CD4-positive, alpha-beta T cell treated with Interleukin-12 subunit alpha and Interleukin-12 subunit beta, for 1 hour (primary cell): ENCODE data around the gene SMAD3.

ENCODE experiments used
- DNase-seq: peaks from one replicate; pipeline ENCODE4 v3.0.0-alpha.2; 2020

The SMAD3 gene

DNA sequence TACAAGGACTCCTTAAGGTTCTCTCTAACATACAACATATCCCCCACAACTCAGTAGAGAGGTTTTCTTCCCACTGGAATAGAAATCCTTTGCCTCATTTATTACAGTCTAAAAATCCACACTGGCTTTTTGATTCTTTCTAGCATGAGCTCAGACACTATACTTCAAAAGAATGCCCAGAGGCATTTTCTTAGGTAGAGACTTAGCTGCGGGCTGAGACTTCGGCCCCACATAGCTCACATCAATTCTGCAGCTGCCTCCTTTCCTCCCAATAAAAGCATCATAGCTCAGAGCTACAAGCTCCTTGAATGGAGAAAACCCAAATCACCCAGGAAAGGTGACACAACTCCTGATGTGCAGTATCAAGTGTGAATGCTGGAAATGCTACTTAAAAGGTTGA lies 136.7 kb downstream of the SMAD3 start:
- DNase-seq: no peak

DNA sequence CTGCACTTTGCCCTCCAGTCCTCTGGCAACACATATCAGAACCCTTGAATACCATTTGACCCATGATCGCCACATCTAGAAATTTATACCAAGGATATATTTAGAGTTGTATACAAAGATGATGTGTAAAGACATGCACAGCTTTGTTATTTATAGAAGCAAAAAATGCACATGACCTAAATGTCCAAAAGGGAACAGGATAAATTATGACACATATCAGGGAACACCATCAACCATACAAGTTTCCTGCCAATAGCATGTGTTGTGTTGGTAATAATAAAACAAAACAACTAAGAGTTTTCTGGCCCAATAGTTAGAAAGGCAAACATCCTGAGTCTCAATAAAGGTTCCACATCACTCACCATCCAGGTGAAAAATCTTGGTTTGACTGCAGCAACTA lies 137.6 kb downstream of the SMAD3 start:
- DNase-seq: no peak

DNA sequence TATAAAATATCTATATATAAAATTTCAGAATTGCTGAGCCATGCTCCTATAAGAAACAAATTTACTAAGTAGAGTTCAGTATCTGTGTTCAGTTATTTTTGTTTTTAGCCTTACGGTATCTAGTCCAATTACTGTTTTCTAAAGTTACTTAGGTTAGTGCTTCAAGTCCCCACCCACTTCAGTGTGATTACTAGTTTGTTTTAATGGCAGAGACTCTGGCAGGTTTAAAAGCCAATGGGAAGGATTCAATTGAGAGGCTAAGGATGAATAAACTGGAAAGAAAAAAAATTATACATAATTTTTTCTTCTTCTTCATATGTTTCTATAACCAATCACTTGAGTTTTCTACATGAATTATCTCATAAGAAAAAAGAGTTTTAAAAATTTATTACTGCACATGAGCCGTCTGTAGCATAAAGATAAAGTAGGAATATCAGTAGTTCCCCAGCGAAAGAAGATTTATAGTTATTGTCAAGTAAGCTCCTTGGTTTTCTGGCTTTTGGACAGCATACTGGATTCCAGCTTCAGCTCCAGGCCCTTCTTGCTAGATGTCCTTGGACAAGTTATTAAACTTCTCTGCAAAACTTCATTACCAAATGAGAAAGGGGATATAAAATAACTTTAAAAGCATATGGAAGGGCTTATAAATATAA lies 142.3 kb downstream of the SMAD3 start:
- DNase-seq: no peak

DNA sequence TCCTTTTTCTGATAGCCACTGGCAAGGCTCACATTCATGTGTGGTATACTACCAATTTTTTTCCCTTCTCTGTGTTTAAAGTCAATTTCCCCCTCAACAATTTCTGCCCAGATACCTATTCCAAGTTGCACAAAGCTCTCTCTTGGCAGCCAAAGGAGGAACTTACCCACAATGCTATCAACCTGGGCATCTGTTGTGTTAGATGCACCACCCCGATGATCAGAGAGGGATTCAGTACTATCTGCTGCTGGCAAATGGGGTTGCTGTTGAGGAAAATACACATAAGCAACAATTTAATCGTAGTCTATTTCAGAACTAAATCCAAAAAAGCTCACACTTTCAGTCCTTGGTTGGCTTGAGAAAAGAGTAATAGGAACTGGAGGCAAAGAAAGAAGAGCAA lies 143.0 kb downstream of the SMAD3 start:
- no peak for DNase-seq

DNA sequence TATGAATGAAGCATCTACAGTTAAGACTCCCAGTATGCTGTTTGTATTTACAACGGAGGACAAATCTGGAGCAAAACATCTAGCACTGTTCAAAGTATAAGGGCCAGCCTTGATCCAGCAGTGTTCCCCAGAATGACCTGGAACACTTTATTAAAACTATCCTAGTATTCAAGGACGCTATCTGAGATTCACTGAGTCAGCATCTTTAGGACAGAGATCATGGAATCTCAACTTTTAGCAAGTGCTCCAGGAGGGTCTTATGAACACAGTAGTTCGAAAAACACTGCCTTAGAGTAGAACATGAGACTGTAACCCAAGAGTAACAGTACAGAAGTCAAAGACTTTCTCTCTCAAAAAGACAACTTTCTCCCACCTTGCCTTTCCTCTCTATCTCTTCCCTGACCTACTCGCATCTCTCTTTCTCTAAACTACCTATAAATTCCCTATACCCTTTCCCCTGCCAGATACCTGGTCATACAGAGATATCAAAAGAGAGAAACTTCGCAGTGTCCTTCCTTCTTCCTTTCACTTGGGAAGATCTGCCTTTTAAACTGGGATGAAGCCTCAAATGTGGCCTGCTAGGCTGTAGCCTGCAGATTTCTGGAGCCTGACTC lies 145.3 kb downstream of the SMAD3 start:
- DNase-seq: no peak

DNA sequence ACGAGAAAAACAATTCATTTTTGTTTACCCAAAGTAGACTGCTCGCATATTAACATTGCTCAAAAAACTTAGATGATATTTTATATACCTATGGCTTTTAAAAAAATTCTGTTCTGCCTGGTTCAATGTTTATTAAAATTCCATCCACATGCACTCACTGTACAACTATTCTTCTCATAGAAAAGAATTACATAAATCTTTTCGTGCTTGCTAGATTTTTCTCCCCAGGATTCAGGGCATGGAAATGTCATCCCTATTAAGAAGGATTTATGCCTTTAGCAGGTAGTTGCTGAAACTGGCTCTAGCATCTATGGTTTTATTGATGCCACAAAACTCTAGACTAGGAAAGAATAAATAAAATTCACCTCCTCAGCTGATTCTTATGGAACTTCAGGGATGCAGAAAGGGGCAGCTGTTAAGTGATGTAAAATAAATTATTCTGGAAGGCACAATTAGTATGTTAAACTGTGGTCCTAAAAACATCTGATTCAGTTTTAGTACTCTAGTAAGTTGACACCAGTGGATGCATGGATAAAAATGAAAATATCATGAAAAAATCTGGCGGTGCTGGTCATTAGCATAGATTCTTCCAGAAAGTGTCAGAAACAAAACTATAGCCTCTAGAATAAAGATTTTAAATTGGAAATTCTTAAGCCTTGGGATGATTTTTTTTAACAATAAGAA lies 147.4 kb downstream of the SMAD3 start:
- no peak for DNase-seq

DNA sequence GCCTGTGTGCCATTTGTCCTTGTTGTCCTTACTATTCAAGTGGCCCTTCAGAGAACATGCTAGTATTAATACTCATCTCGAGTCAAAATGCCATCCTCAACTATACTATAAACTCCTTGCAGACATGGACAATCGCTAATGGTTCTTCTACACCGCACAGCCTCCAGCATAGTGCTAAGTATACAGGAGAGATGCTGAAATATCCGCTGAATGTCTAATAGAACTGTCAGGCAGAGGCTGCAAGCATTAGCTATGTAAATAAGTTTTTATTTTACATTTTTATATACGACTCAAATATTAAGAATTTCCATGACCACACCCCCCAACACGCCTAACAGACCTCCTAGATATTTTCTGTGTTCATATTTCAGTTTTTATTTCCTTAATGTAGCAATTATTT lies 149.7 kb downstream of the SMAD3 start:
- DNase-seq: no peak

DNA sequence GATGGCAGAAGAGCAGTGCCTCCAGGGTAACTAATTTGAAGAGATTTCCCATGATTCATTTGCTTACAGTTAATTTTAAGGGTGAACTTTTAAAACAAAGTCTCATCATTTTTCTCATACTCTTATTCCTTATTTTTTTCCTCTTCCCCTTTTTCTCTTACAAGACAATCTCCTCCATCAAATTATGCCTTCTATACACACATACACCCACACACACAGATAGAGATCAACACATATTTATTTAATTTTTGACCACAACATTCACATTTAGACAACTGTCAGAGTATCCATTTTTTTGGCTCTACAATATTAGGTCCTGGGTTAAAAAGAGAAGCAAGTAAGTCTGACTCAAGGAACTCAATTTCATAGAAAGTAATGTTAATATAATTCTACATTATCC lies 151.5 kb downstream of the SMAD3 start:
- DNase-seq: no peak

DNA sequence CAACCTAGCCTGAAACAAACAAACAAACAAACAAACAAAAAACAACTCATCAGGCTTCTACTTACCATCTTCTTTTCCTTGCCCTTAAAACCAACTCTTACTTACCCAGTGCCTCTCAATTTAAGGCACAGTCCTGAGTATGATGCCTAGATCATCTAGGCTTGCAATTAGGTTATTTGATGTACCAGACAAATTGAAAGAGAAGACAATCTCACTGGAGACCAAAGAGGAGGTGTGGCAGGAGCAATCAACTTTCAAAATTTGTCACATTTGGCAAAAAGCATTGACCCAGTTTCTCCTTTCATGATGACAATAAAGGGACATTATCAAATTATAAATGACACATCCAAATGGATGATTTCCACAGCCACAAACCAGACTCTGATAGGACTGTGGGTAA lies 153.0 kb downstream of the SMAD3 start:
- no peak for DNase-seq

DNA sequence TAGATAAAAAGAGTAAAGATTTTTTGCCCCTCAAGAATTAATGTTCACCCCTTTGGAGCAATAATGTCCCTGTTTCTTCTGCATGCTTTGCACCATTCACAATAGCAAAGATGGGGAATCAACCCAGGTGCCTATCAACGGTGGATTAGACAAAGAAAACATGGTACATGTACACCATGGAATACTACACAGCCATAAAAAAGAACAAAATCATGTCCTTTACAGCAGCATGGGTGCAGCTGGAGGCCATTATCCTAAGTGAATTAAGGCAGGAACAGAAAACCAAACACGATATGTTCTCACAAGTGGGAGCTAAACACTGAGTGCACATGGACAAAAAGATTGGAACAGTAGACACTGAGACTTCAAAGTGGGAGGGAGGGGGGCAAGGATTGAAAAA lies 153.9 kb downstream of the SMAD3 start:
- no peak for DNase-seq

DNA sequence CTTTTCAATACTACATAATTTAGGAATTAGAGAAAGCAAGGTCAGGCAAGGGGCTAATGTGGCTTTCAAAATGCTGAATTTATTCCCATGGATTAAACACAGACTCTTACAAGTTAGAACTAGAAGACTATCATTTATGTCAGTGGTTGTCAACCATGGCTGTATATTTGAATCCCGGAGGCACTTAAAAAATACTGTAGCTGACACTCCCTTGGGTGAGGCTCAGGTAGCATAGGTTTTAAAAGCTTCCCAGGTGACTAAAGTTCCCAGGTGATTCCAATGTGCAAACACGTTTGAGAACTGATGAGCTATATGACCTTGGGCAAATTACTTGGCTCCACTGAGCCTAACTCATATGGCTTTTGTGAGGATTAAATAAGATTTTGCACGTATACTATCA lies 159.5 kb downstream of the SMAD3 start:
- no peak for DNase-seq

DNA sequence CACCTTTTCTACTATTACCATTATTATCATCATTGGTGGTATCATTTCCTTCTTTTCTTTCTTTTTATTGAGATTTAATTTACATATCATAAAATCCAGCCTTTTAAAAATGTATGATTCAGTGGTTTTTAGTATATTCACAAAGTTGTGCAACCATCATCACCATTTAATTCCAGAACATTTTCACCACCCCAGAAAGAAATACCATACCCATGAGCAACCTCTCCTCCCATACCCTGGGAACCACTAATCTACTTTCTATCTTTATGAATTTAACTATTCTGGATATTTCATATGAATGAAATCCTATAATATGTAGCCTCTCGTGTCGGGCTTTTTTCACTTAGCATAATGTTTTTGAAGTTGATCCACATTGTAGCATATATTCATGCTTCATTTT lies 159.9 kb downstream of the SMAD3 start:
- DNase-seq: no peak

DNA sequence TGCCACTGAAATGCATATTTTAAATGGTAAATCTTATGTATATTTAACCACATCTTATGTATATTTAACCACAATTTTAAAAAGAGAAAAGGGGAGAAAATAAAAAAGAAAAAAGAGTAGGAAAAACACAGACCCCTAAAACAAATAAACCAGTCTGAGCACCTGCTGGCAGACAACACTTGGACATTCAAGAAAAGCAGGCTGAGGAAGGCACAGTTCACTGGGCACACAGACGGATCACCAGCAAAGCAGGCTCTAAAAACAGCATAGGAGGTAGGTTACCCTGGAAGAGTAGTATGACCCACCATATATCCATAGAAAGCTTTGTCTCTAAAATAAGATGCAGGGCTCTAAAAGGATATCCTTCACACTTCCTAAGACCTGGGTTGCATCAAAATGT lies 162.0 kb downstream of the SMAD3 start:
- DNase-seq: no peak

DNA sequence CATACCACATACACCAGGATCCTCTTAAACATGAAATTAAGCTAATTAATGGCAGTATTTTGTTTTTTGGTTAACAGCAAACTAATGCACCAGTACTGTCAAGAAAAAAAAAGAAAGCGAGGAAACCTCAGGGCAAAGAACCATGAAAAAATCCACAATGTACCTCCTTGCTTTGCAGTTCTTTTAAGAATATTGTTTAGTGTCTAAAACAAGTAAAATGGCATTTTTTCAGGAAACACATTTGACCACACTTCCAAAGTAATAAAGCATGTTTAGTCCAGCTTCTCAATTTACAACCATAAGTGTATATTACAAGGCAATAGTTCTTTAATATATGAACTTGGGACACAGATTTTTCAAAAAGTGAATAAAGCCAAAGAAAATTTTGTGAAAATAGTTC lies 162.4 kb downstream of the SMAD3 start:
- DNase-seq: no peak

DNA sequence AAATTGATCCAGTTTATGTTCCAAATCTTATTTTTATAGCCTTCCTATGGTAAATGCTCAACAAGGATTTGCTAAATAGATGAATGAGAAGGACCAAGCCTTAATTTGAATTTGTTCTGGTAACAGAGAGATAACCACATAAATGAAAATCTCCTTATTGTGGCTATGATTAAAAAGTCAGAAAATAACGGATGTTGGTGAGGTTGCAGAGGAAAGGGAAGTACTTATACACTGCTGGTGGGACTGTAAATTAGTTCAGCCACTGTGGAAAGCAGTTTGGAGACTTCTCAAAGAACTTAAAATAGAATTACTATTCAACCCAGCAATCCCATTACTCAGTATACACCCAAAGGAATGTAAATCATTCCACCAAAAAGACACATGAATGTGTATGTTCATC lies 162.9 kb downstream of the SMAD3 start:
- DNase-seq: no peak

DNA sequence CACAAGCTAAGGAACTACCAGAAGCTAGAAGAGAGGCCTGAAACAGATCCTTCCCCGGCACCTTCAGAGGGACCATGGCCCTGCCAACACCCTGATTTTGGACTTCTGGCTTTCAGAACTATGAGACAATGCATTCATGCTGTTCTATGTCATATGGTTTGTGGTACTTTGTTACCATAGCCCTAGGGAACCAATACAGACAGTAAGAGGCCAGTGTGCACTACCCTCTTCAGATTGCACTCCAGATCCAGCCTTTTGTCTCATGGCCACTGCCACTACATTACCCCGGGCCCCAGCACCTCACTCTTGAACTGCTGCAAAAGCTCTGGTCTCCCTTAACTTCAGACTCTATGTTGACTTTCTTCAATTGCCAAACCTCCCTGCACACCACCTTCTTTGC lies 165.1 kb downstream of the SMAD3 start:
- DNase-seq: no peak

DNA sequence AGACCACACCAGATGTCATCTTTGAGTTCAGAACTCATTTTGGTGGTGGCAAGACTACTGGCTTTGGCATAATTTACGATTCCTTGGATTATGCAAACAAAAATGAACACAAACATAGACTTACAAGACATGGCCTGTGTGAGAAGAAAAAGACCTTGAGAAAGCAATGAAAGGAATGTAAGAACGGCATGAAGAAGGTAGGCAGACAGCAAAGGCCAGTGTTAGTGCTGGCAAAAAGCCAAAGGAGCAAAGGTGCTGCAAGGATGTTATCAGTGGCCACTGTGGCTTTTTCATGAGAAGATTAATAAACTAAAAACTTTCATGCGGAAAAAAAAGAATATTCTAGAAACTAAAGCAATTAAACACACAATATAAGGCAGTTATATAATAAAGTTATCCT lies 167.2 kb downstream of the SMAD3 start:
- DNase-seq: no peak

DNA sequence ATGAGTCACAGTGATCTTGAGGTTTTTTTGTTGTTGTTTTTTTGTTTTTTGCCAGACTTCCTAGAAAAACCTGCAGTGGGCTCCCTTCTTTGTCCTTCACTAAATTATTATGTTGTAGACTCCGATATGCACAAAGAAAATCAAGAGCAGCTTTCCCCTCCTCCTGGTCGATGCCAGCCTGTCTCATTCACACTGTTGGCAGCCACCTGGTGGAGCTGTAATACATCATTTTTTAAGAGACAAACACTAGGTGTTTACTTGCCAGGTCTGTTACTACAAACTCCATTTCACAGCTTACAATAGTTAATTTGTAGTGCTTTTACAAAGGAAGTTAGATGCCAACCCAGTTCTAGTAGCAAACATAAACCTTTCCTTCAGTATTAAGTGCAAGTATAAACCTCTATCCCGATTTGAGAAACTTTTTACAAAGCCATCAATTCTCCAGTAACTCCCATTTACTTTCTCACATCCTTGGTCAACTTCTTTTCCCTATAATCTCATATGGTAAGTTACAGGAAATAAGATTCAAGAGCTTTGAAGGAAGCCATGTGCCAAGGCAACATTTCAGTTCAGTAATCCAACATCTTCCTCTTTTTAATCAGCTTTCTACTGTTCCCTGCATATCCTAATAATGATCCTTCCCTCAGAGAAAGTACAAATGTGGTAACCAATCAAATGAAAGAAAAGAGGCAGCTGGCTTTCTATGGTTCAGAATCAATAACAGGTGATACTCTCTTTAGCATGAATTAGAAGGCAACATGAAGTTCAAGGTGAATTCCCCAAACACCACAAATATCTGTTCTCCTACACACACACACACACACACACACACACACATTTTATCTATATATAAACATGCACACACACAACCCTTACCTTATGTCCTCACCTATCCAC lies 175.1 kb downstream of the SMAD3 start:
- DNase-seq: peak; percentile 55

DNA sequence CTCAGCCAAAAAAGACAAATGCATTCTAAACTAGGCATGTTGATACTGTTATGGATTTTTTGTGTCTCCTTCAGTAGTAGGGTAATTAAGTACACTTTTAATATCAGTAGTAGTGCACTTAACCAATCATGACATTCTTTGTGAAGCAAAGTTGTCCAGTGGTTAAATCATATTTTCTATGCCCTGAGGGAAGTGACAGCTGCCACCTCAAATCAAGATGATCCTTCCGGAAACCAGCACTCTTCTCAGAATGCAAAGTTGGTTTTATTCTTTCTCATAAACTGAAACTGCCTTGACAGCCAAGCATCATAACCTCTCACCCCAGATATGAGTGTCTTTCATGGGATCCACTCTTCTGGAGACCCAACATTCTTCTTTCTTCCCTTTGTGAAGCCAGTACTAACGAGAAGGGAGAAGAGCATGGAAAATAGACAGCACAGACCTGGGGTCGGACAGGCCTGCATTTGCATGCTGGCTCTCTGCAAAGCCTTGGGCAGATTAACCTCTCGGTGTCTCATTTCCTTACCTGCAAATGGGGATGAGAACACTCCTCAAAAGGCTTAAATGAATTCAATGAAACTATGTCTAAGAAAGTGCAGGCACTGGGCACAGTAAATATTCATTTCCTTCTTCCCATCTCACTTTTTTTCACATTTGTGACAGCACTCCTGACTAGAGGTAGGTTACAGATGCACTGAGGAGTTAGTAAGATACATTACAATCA lies 175.9 kb downstream of the SMAD3 start:
- DNase-seq: peak; percentile 37

DNA sequence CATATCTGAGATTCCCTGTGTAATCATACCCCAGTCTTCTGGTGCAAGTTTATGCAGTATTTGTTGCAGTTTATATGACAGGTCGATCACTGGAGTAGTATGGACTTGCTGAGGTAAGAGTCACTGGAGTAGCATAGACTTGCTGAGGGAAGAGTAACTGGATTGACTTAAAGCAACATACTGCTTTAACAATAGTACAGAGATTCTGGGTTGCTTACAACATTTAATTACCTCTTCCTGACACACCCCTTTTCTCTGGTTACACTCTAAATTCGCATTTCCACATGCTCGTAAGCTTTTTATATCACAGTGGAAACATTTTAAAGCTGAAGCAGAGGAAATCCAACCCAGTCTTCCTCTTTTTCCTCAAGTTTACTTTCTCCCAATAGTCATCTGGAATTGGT lies 177.3 kb downstream of the SMAD3 start:
- DNase-seq: no peak
